ENCODE measurements around the gene MLH3. TPM values are rescaled to one million over a fixed set of nuclear protein-coding genes. Genes with fewer than 3 reads are reported as not detected.

The MLH3 gene
- polyA plus RNA-seq, 1 donor (not counting 4 experiments of a cell fraction or from before 2014, with no cell fraction given), result 13.0 TPM

DNA sequence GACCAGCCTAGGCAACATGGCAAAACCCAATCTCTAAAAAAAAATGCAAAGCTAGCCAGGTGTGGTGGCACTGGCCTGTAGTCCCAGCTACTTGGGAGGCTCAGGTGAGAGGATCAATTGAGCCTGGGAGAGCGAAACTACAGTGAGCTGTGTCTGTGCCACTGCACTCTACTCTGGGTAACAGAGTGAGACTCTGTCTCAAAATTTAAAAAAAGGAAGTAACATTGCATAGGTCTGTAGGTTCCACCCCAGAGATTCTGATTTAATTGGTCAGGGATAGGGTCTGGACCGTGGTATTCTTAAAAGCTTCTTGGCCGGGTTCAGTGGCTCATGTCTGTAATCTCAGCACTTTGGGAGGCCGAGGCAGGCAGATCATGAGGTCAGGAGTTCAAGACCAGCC lies 44.4 kb upstream of the MLH3 start:
- Histone ChIP-seq H4K20me1 (ENCODE audit: control insufficient read depth, extremely low read depth, insufficient read depth, low read length) (no peaks in the 10 kb centered on the region), H2AFZ (ENCODE audit: control insufficient read depth, low read length) (no peak overlapping the region), H3K9ac (ENCODE audit: control insufficient read depth, extremely low read depth, insufficient read depth, low read length) (no peak overlapping the region), H3K27ac (ENCODE audit: control insufficient read depth, insufficient read depth, low read length) (no peak overlapping the region), H3K4me3 (ENCODE audit: control insufficient read depth in 2 of 3, extremely low read depth in 1 of 3, insufficient read depth in 2 of 3, low read depth in 1 of 3, low read length in 3 of 3) (no peak overlapping the region), H3K27me3 (ENCODE audit: control insufficient read depth, extremely low read depth, insufficient read depth, low read length) (no peaks in the 10 kb centered on the region), H3K79me2 (ENCODE audit: control insufficient read depth, insufficient read depth, low read length) (no peaks in the 10 kb centered on the region), H3K4me2 (ENCODE audit: control insufficient read depth, extremely low read depth, insufficient read depth, low read depth, low read length) (no peak overlapping the region), H3K36me3 (ENCODE audit: control insufficient read depth in 2 of 2, extremely low read depth in 1 of 2, insufficient read depth in 2 of 2, low read length in 2 of 2) (peaks cover 6 to 14% of the 10 kb centered on the region in 2 experiments), H3K9me3 (ENCODE audit: control insufficient read depth, low read depth, low read length) (no peaks in the 10 kb centered on the region), H3K9me1 (ENCODE audit: control insufficient read depth, extremely low read depth, insufficient read depth, low read length) (no peaks in the 10 kb centered on the region), H3K4me1 (ENCODE audit: control insufficient read depth, extremely low read depth, insufficient read depth, low read length) (no peaks in the 10 kb centered on the region)
- TF ChIP-seq, protein P1, sequence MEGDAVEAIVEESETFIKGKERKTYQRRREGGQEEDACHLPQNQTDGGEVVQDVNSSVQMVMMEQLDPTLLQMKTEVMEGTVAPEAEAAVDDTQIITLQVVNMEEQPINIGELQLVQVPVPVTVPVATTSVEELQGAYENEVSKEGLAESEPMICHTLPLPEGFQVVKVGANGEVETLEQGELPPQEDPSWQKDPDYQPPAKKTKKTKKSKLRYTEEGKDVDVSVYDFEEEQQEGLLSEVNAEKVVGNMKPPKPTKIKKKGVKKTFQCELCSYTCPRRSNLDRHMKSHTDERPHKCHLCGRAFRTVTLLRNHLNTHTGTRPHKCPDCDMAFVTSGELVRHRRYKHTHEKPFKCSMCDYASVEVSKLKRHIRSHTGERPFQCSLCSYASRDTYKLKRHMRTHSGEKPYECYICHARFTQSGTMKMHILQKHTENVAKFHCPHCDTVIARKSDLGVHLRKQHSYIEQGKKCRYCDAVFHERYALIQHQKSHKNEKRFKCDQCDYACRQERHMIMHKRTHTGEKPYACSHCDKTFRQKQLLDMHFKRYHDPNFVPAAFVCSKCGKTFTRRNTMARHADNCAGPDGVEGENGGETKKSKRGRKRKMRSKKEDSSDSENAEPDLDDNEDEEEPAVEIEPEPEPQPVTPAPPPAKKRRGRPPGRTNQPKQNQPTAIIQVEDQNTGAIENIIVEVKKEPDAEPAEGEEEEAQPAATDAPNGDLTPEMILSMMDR (optimal IDR thresholded peaks at IDR 0.05 in 1 of 3, IDR thresholded peaks at IDR 0.05 in 1 of 3, conservative IDR thresholded peaks at IDR 0.05 in 1 of 3; ENCODE audit: extremely low read depth in 1 of 3, insufficient read depth in 2 of 3, low read length in 3 of 3), result no peak
- no peak for TF ChIP-seq EZH2 (IDR thresholded peaks at IDR 0.05; ENCODE audit: low read length)
- FAIRE-seq (no peak), DNase-seq (ENCODE audit: low read depth, low spot score) (no peak)
- dilution Hi-C loops (cut with MboI; ENCODE audit: extremely low pct_ligation_motif_present, low sequenced_read_pairs), result no loop called here

DNA sequence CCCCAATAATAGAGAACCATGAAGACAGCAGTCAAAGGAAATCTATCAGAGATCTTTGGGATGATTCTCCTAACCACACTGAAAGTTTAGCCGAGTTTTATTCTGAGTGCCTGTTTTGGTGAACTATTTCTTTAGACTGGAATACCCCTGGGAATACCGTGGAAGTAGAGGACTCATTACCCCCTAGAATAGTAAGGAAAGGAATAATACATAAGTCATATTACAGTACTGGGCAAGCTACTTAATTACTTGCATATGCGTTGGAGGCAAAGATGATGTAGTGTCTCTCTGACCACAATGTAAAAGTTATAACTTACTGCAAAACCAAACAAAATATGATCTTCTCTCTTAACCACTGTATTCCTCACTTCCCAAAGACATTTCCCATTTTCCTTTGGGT lies 43.6 kb upstream of the MLH3 start:
- Histone ChIP-seq H3K79me2 (ENCODE audit: control insufficient read depth, insufficient read depth, low read length) (no peaks in the 10 kb centered on the region), H3K4me1 (ENCODE audit: control insufficient read depth, extremely low read depth, insufficient read depth, low read length) (no peaks in the 10 kb centered on the region), H3K9me1 (ENCODE audit: control insufficient read depth, extremely low read depth, insufficient read depth, low read length) (no peaks in the 10 kb centered on the region), H3K27me3 (ENCODE audit: control insufficient read depth, extremely low read depth, insufficient read depth, low read length) (no peaks in the 10 kb centered on the region), H3K27ac (ENCODE audit: control insufficient read depth, insufficient read depth, low read length) (no peak overlapping the region), H3K4me2 (ENCODE audit: control insufficient read depth, extremely low read depth, insufficient read depth, low read depth, low read length) (no peak overlapping the region), H3K9me3 (ENCODE audit: control insufficient read depth, low read depth, low read length) (no peaks in the 10 kb centered on the region), H4K20me1 (ENCODE audit: control insufficient read depth, extremely low read depth, insufficient read depth, low read length) (no peaks in the 10 kb centered on the region), H2AFZ (ENCODE audit: control insufficient read depth, low read length) (no peak overlapping the region), H3K9ac (ENCODE audit: control insufficient read depth, extremely low read depth, insufficient read depth, low read length) (no peak overlapping the region), H3K36me3 (ENCODE audit: control insufficient read depth in 2 of 2, extremely low read depth in 1 of 2, insufficient read depth in 2 of 2, low read length in 2 of 2) (peaks cover 6 to 14% of the 10 kb centered on the region in 2 experiments), H3K4me3 (ENCODE audit: control insufficient read depth in 2 of 3, extremely low read depth in 1 of 3, insufficient read depth in 2 of 3, low read depth in 1 of 3, low read length in 3 of 3) (no peak overlapping the region)
- DNase-seq (ENCODE audit: low read depth, low spot score), result no peak
- dilution Hi-C loops (cut with MboI; ENCODE audit: extremely low pct_ligation_motif_present, low sequenced_read_pairs), result no loop called here
- FAIRE-seq, result no peak
- no peak for TF ChIP-seq EZH2 (IDR thresholded peaks at IDR 0.05; ENCODE audit: low read length)
- TF ChIP-seq, protein P1 (optimal IDR thresholded peaks at IDR 0.05 in 1 of 3, IDR thresholded peaks at IDR 0.05 in 1 of 3, conservative IDR thresholded peaks at IDR 0.05 in 1 of 3; ENCODE audit: extremely low read depth in 1 of 3, insufficient read depth in 2 of 3, low read length in 3 of 3), result no peak

All from keratinocyte (primary cell).